Parathyroid adenoma (tissue), 2 donors: Measurements from ENCODE around the gene TSPAN18.
A peak's percentile ranks its signal among the peaks of the same experiment; 100 is the strongest.

Experiments
- H2AFZ ChIP-seq: fragments of 300-600 bp; sonication (generic); one replicate; pipeline ENCODE4 v1.7.0; 2017; ENCODE audit warnings: antibody characterized with exemption, mild to moderate bottlenecking
- H3K27ac ChIP-seq: fragments of 300-600 bp; sonication (generic); one replicate; pipeline ENCODE4 v1.7.0; 2017
- H3K27me3 ChIP-seq: fragments of 300-600 bp; sonication (generic); one replicate; pipeline ENCODE4 v1.7.0; 2017; ENCODE audit warnings: low read length; ENCODE audit not compliant: control insufficient read depth, insufficient read depth
- H3K36me3 ChIP-seq: fragments of 300-600 bp; sonication (generic); one replicate; pipeline ENCODE4 v1.7.0; 2017; ENCODE audit warnings: low read length; ENCODE audit not compliant: control insufficient read depth, insufficient read depth
- H3K4me1 ChIP-seq: fragments of 300-600 bp; sonication (generic); one replicate; pipeline ENCODE4 v1.7.0; 2017; ENCODE audit warnings: control low read depth
- H3K4me2 ChIP-seq: fragments of 300-600 bp; sonication (generic); one replicate; pipeline ENCODE4 v1.7.0; 2017; ENCODE audit warnings: low read length
- H3K4me3 ChIP-seq: fragments of 300-600 bp; sonication (generic); one replicate; pipeline ENCODE4 v1.7.0; 2017; ENCODE audit warnings: low read depth, low read length
- H3K79me2 ChIP-seq: fragments of 300-600 bp; sonication (generic); one replicate; pipeline ENCODE4 v1.7.0; 2017; ENCODE audit warnings: control low read depth
- H3K9ac ChIP-seq: fragments of 300-600 bp; sonication (generic); one replicate; pipeline ENCODE4 v1.7.0; 2017; ENCODE audit warnings: mild to moderate bottlenecking
- H3K9me3 ChIP-seq: fragments of 300-600 bp; sonication (generic); one replicate; pipeline ENCODE4 v1.7.0; 2017; ENCODE audit warnings: low read length; ENCODE audit not compliant: control insufficient read depth
- TF ChIP-seq, protein P1 (sequence below): fragments of 300-600 bp; sonication (generic); IDR thresholded peaks from one replicate; pipeline ENCODE4 v1.7.0; 2017; ENCODE audit warnings: antibody characterized with exemption, mild to moderate bottlenecking
- donor health status: primary hyperparathyroidism.

TSPAN18 gene

DNA sequence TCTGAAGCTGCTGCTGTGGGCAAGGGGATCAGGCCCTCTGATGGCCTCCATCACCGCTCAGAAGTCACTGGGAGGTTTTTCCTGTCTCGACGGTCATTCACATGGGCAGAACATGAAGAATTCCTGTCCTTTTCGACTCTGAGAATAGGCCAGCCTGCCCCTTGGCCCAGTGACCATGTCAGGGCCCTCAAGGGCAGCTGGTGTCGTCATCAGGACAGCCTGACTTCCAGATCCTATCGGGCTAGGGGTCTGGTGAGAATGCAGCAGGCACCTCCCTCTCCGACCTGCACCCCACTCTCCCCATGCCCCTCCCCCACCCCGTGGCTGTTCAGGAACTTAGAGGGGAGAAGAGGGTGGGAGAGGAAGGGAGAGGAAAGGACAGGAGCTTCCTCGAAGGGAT, 220.4 kb downstream of the TSPAN18 start:
- Histone ChIP-seq H3K4me1 (no peaks in the 10 kb centered on the region), H3K36me3 (no peaks in the 10 kb centered on the region), H2AFZ (no peak overlapping the region), H3K27me3 (no peaks in the 10 kb centered on the region), H3K27ac (peak overlapping the region; percentile 32), H3K4me3 (no peak overlapping the region), H3K9ac (no peak overlapping the region), H3K4me2 (no peak overlapping the region), H3K9me3 (no peaks in the 10 kb centered on the region), H3K79me2 (no peaks in the 10 kb centered on the region)
- TF ChIP-seq, protein P1, sequence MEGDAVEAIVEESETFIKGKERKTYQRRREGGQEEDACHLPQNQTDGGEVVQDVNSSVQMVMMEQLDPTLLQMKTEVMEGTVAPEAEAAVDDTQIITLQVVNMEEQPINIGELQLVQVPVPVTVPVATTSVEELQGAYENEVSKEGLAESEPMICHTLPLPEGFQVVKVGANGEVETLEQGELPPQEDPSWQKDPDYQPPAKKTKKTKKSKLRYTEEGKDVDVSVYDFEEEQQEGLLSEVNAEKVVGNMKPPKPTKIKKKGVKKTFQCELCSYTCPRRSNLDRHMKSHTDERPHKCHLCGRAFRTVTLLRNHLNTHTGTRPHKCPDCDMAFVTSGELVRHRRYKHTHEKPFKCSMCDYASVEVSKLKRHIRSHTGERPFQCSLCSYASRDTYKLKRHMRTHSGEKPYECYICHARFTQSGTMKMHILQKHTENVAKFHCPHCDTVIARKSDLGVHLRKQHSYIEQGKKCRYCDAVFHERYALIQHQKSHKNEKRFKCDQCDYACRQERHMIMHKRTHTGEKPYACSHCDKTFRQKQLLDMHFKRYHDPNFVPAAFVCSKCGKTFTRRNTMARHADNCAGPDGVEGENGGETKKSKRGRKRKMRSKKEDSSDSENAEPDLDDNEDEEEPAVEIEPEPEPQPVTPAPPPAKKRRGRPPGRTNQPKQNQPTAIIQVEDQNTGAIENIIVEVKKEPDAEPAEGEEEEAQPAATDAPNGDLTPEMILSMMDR, result no peak

DNA sequence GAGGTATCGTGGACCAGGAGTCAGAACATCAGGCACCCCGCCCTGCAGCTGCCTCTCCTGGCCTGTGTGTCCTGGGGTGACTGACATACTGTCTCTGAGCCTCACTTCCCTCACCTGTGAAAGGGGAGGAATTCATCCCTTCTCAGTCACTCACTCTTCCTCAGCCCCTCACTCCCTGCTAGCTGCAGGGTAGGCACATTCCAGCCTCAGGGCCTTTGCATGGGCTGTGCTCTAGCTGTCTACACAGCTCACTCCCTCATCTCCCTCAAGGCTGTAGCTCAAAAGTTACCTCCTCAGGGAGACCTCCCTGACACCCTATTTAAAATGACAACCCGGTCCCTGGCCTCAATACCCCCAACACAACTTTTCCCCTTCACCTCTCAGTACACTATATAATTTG, 221.4 kb downstream of the TSPAN18 start:
- Histone ChIP-seq H3K4me2 (no peak overlapping the region), H3K4me3 (no peak overlapping the region), H3K27ac (no peak overlapping the region), H3K79me2 (no peaks in the 10 kb centered on the region), H3K9me3 (no peaks in the 10 kb centered on the region), H3K4me1 (no peaks in the 10 kb centered on the region), H3K9ac (no peak overlapping the region), H2AFZ (no peak overlapping the region), H3K27me3 (no peaks in the 10 kb centered on the region), H3K36me3 (no peaks in the 10 kb centered on the region)
- TF ChIP-seq, protein P1, result no peak

DNA sequence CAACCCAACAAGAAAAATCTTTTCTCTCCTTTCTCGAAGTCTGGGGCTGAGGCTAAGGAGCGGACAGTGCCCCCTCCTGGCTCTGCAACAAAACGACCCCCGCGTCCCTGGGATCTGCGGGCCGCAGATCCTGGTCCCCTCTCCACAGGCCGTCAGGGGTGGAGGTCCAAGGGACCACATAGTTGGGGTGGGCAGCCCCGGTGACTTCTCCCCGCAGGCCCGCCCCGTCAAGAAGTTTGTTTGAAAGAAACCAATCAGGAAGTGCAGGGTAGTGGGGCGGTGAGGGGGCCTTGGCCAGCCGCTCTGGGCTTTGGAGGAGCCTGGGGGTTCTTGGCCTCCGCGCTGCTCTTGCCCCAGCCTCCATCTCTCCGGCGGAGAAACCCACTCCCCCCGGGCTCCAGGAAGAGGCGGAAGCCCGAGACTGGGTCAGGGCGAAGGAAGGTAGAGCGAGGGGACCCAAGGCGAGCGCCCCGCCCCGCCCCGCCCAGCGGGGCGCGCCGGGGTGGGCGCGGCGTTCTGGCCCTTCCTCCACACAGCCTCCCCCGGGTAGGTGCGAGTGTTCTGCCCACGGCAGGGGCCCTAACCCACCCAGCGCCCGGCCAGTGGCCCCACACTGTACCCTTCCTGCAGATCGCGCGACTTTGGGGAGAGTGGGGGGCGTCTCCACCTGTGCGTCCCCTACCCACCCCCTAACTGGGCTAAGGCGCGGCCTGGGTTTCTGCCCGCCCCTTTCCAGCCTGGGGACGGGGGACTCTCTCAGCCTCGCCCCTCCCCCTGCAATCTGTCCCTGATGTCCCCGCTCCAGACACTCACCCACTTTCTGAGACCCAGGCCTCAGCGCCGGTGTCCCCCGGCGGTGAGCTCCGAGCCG, 222.6 kb downstream of the TSPAN18 start:
- Histone ChIP-seq H3K4me1 (no peaks in the 10 kb centered on the region), H3K4me3 (peak overlapping the region; percentile 55), H3K4me2 (peak overlapping the region; percentile 87), H3K27me3 (no peaks in the 10 kb centered on the region), H3K9me3 (no peaks in the 10 kb centered on the region), H3K36me3 (no peaks in the 10 kb centered on the region), H3K27ac (peak overlapping the region; percentile 29), H2AFZ (peak overlapping the region; percentile 77), H3K9ac (no peak overlapping the region), H3K79me2 (no peaks in the 10 kb centered on the region)
- TF ChIP-seq, protein P1, result peak; percentile 13

DNA sequence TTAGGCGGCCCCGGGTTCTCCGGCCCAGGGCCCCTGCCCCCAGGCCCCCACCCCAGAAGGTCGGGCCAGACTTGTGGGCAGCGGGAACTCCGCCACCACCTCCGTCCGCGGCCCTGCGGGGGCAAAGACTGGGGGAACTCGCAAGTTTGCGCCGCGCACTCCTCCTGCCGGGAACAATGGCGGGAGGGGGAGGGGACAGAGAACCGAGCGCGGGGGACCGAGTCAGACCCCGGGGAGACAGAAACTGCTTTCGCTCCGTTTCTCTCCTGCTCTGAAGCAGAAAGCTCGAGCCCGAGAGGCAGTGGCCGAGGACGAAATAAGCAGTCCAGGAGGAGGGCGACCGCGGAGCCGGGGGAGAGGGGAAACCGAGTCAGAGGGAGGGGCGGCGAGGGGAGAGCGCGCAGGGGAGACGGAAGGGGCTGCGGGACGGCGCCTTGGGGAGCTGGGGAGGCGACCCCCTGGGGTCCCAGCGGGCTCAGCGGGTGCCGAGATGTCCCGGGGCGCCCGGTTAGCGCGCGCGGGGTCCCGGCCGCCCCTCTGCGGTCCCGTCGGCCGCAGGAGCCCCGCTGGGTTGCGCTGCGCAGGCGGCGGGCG, 223.4 kb downstream of the TSPAN18 start:
- Histone ChIP-seq H3K9ac (no peak overlapping the region), H3K4me2 (peak overlapping the region; percentile 87), H3K27ac (peak overlapping the region; percentile 29), H3K9me3 (no peaks in the 10 kb centered on the region), H2AFZ (peak overlapping the region; percentile 77), H3K79me2 (no peaks in the 10 kb centered on the region), H3K4me1 (no peaks in the 10 kb centered on the region), H3K27me3 (no peaks in the 10 kb centered on the region), H3K36me3 (no peaks in the 10 kb centered on the region), H3K4me3 (peak overlapping the region; percentile 55)
- TF ChIP-seq, protein P1, result no peak
